Left lobe of liver (tissue), 2 donors: Measurements from ENCODE around the gene GTF2E1. TPM values are rescaled to one million over a fixed set of nuclear protein-coding genes. Genes with fewer than 3 reads are reported as not detected.
A peak's percentile ranks its signal among the peaks of the same experiment; 100 is the strongest.
"Not testable (repeated sequence)": the region's sequence is repeated elsewhere in the genome, so short reads cannot be mapped to it uniquely, and the experiment has no call there.

Source experiments
- ATAC-seq: fragments of 200-7000 bp; cut with Tn5 transposase; one replicate; pipeline ENCODE4 v1.9.1; 2020; ENCODE audit warnings: mild to moderate bottlenecking, moderate library complexity
- DNase-seq: peaks from one replicate; pipeline ENCODE4 v3.0.0-alpha.2; 2020; ENCODE audit warnings: low spot score
- total RNA-seq: library from RNA; stranded (reverse); gene quantifications from one replicate; pipeline ENCODE4 v1.2.1, GENCODE V29; 2021
- donor health status: DM: no; HTN: no; CAD: no; lungs with moderate emphysema.
- donor health status: DM: no; HTN: yes; CAD: no.

Gene GTF2E1
- total RNA-seq = 7.1 TPM

- DNase-seq (peak; percentile 99), ATAC-seq (peak; percentile 97)
Observed at GRCh38 chr3:120742198-120742848, at the start of gene GTF2E1, which contains the start of gene RABL3. Gene GTF2E1, plus strand, starts transcription at chr3:120742744. Its CDS starts 7,809 bp downstream, at chr3:120750553. Gene RABL3, minus strand, starts transcription at chr3:120742516. Its CDS starts 9 bp downstream, at chr3:120742507.

- DNase-seq = no peak
- peak; percentile 80 for ATAC-seq
Observed at GRCh38 chr3:120693439-120694171, 48.9 kb upstream of the GTF2E1 start.

GRCh38 chr3:120699333-120699732 is 43.2 kb upstream of the GTF2E1 start:
- DNase-seq (no peak), ATAC-seq (no peak)

DNA sequence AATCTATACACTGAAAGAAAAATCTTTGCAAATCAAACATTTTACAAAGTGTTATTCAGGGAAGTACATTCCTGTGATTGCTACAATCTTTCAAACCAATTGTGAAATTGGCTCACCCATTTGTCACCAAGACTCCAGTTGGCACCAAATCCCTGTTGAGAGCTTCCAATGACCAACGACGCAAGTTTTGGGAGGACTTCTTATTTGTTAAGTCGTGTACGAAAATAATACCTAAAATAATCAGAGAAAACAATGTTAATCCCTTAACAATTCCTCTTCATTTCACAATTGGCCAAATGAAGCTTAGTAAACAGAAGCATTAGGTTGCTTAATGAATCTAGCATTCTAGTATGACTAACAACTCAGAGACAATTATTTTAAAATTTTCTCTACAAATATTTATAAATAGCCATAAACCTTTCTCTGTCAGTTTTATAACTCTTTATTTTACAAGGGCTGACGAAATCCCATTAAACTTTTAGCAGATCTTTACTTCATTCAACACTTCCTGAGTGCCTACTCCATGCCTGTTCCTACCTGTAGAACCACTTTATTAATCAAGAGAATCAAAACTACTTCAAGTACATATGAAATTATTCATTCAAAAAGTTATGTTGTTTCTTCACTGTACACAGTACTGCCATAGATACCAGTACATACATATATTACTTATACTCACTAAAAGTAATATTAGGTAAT is 36.5 kb upstream of the GTF2E1 start:
- DNase-seq = no peak
- peak; percentile 88 for ATAC-seq

DNA sequence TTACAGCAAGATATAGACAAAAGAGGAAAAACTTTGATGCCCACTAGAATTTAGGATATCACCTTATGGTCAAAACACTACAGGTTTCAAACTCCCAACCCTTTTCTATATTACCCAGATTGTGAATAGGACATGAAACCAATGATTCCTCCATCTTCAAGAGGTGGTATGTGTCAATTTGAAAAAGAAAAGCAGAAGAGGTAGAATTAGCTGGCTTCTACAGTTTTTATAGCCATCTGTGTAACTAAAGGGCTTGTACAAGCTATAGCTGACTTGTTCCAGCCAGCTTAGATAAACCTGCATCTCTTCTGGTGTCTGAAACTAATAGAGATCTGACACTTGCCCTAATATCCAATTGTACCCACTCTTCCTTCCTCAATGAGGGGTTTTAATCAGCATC is 35.6 kb upstream of the GTF2E1 start:
- ATAC-seq = no peak
- no peak for DNase-seq

- no peak for DNase-seq
- ATAC-seq = no peak
Observed at GRCh38 chr3:120708408-120708807, 34.1 kb upstream of the GTF2E1 start.

- ATAC-seq (no peak), DNase-seq (no peak)
Observed at GRCh38 chr3:120710369-120710768, 32.2 kb upstream of the GTF2E1 start.

DNA sequence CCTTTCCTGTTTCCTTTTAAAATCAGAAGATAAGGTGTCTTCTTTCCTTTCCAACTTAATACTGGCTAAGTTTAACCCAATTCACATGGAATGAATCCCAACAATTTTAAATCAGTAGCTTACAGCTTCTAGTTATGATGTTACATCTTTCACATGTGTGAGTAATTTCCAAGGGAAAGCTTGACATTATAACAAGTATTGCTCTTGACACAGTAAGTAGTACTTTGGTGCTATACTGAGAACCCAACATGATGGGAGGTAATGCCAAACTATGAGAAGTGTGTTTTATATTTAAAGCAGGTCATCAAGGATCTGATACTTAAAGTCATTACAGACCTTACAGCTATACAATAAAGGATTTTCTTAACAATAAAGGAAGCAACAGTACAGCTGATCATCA is 29.3 kb upstream of the GTF2E1 start:
- ATAC-seq (no peak), DNase-seq (no peak)

GRCh38 chr3:120719167-120719834 is 23.2 kb upstream of the GTF2E1 start:
- peak; percentile 54 for DNase-seq
- not testable (repeated sequence) for ATAC-seq

DNA sequence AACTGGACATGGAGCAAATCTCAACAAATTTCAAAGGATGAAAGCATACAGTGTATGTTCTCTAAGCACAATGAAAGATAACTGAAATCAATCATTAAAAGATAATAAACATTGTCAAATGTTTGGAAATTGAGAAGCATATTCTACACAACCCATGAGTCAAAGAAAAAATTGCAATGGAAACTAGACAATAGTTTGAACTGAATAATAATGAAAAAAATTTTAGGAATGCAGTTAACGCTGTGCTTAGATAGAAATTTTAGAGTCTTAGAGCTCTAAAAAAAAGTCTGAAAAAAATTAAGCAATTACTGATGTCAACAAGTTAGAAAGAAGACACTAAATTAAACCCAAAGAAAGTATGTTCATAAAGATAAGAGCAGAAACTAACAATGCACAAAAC is 15.8 kb upstream of the GTF2E1 start:
- ATAC-seq = no peak
- no peak for DNase-seq

DNA sequence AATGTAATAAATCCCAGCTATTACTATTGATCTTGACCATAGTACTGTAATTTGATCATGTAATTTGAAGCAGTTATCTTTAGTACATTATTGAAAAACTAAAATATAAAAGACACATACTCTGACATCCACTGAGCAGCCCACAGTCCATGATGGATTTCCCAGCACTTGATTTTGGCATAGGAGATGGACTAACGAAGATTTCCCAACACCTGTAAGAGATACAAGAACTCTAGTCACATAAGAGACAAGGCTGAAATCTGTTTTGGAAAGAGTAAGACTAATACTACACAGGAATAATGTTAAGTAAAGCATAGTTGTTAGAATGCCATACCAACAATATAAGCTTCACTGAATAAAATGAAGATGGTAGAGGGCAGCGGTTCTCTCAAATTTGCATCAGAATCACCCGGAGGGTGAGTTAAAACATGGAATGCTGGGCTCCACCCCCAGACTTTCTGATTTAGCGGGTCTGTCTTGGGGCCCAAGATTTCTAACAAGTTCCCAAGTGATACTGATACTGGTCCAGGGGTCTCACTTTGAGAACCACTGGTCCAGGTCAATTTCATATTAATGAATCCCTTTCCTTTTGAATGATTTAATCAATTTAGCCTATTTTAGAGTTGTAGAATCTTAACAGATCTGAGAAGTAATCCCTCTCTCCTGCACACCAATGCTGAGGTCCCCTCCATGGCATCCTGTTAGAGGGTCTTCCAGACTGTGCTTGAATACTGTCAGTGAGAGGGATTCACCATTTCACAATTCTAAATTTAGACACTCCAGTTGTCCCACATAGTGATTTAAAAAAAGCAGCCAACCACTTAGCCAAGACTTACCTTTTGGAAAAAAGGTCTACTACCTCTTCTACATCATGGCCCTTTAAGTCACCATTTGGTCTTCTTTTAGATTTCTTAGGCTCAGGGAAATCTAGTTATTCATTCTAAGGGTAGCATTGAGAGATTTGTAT is 11.7 kb upstream of the GTF2E1 start:
- no peak for ATAC-seq
- no peak for DNase-seq

DNA sequence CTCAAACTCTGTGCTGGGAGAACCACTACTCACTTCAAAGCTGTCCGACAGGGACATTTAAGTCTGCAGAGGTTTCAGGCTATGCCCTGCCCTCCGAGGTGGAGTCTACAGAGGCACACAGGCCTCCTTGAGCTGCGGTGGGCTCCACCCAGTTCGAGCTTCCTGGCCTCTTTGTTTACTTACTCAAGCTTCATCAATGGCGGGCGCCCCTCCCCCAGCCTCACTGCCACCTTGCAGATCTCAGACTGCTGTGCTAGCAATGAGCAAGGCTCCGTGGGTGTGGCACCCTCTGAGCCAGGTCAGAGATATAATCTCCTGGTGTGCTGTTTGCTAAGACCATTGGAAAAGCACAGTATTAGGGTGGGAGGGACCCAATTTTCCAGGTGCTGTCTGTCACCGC is 4.5 kb upstream of the GTF2E1 start:
- not testable (repeated sequence) for ATAC-seq, DNase-seq

DNA sequence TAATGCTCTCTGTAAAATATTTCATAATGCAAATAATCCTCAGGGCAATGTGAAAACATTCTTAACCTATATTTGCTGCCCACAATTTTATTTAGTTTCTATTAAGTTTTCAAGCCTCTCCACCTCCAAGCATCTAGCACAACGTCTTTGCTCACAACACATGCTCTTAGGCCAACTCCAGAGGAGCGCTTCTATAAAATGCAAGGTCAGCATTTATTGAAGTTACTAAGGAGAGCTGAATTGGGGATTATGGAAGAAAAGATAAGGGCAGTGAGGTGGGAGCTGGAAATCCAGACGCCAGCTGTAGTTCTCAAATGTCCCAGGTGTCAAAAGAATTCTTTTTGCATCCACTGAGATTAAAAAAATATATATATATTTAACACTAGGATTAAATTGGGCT is 1.2 kb upstream of the GTF2E1 start:
- DNase-seq = no peak

DNA sequence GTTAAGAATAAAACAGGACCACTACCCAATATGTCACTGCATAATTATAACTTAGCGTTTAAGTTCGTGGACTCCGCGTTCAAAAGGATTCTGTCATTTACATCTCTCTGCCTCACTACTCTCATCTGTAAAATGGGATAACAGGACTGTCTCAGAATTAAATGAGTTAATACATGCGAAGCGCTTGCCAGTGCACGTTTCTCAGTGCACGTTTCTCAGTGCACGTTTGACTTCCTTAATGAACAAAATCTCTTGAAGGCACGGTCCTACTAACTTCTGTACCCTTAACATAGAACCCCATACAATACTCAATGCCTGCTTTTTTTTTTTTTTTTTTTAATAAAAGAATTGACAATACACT is 727 bp upstream of the GTF2E1 start:
- DNase-seq = no peak

More for the DNA sequence above, 1.2 kb upstream of the GTF2E1 start:
- ATAC-seq = no peak

DNA sequence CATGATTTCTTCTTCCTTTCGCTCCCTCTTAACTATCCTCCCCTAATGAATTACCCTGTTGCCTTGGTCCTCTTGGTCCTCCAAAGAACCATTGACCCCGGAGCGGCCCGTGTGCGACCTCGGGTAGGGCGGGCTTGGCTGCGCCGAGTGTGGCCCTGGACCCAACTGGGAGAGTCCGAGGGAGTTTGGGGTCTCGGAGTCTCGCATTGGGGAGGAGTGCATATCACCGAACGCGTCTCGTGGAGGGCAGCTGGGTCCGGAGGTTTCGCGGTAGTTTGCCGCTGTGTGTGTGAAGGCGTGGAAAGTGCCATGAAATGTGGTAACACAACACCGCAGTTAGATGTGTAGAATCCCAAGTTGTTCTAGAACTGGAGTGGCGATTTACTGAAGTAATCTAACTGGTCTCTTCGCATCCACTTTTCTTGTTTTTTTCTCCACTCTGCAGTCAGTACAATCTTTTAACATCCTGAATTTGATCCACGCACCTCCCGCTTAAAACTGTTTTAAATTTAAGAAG is 363 bp downstream of the GTF2E1 start:
- ATAC-seq = peak; percentile 31
- no peak for DNase-seq

More for the DNA sequence above, 727 bp upstream of the GTF2E1 start:
- peak; percentile 17 for ATAC-seq

- ATAC-seq = no peak
- DNase-seq = no peak
Observed at GRCh38 chr3:120743556-120744195, 1.1 kb downstream of the GTF2E1 start.

DNA sequence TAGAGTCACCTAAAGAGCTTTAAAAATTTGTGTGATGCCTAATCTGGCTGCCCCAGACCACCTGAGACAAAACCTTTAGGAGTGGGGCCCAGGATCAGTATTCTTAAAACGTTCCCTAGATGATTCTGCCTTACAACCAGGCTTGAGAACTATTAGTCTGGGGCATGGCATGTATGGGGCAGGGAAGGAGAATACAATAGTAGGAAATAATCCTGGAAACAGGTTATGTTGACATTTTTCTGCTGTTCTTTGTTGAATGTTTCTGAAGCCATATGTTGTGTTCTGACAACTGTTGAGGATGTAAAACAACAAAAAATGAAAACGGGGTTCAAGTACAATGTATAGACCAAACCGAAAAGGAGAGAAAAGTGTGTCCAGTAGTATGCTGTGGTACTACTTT is 2.9 kb downstream of the GTF2E1 start:
- ATAC-seq = no peak
- DNase-seq = no peak

DNA sequence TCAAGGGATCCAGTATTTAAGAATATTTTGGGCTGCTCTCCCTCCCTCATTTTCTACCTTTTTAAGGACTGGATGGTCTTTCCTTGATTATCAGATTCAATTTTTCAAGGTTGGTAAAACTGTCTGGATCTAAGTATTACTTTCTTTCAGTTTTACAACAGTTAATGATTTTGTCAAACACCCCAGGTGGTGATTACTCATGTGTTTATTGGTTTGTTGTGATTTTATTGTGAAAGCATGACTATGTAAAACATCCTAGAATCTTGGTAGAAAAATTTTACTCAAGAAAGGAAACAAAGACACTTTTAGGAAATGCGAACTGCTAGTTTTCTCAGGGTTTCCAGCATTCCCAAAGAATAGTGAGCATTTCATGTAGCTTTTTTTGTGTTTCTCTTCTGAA is 7.3 kb downstream of the GTF2E1 start:
- ATAC-seq = no peak
- DNase-seq = no peak

DNA sequence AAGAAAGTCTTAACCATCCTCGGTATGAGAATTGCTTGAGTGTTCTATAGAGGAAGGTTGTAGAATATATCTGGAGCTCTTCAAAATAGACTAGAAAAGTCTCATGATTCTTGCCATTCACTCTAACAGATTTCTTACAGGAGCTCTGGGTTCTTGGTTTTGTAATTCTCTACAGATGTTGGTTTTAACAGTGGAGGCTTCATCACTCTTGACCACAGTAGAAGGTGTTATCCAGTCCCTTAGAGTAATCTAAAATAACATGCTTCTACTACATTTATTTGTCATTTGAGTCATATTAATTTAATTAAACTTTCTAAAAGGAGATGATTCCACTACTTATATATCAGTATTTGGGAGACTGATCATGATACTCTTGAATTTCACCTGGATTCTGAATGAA is 9.7 kb downstream of the GTF2E1 start:
- no peak for ATAC-seq
- no peak for DNase-seq
